Amniotic stem cell (primary cell): ENCODE data around the gene CCDC178.
"Not testable (repeated sequence)": the region's sequence is repeated elsewhere in the genome, so short reads cannot be mapped to it uniquely, and the experiment has no call there.

ENCODE experiments used
- DNase-seq: peaks from one replicate; lab custom pipeline; 2025; lab: John Stamatoyannopoulos, UW

CCDC178 gene

GRCh38 chr18:33440060-33441043 lies at the start of gene CCDC178:
CCDC178 (minus strand) TSS chr18:33440721; CDS start chr18:33412088, 28,633 bp downstream.
- peak; percentile 47 for DNase-seq

GRCh38 chr18:33483908-33484307 lies 43.4 kb upstream of the CCDC178 start:
- DNase-seq = no peak

GRCh38 chr18:33472509-33472908 lies 32.0 kb upstream of the CCDC178 start:
- no peak for DNase-seq

GRCh38 chr18:33470216-33470615 lies 29.7 kb upstream of the CCDC178 start:
- no peak for DNase-seq

GRCh38 chr18:33469699-33470098 lies 29.2 kb upstream of the CCDC178 start:
- DNase-seq = no peak

- no peak for DNase-seq
Observed at GRCh38 chr18:33467531-33467930, 27.0 kb upstream of the CCDC178 start.

- DNase-seq = no peak
Observed at GRCh38 chr18:33466822-33467221, 26.3 kb upstream of the CCDC178 start.

GRCh38 chr18:33460681-33461080 lies 20.2 kb upstream of the CCDC178 start:
- no peak for DNase-seq

GRCh38 chr18:33459612-33460011 lies 19.1 kb upstream of the CCDC178 start:
- DNase-seq = no peak

- DNase-seq = no peak
Observed at GRCh38 chr18:33446604-33447003, 6.1 kb upstream of the CCDC178 start.

GRCh38 chr18:33444709-33445108 lies 4.2 kb upstream of the CCDC178 start:
- DNase-seq = no peak

- DNase-seq = no peak
Observed at GRCh38 chr18:33432857-33433256, 7.7 kb downstream of the CCDC178 start.

- DNase-seq = no peak
Observed at GRCh38 chr18:33427549-33427948, 13.0 kb downstream of the CCDC178 start.

GRCh38 chr18:33424266-33424946 lies 16.1 kb downstream of the CCDC178 start:
- no peak for DNase-seq

GRCh38 chr18:33421225-33421624 lies 19.3 kb downstream of the CCDC178 start:
- DNase-seq = no peak

GRCh38 chr18:33404244-33404873 lies 36.2 kb downstream of the CCDC178 start:
- no peak for DNase-seq

- DNase-seq = not testable (repeated sequence)
Observed at GRCh38 chr18:33398939-33399338, 41.6 kb downstream of the CCDC178 start.

- no peak for DNase-seq
Observed at GRCh38 chr18:33375829-33376228, 64.7 kb downstream of the CCDC178 start.

- DNase-seq = no peak
Observed at GRCh38 chr18:33372442-33372841, 68.1 kb downstream of the CCDC178 start.

GRCh38 chr18:33369711-33370449 lies 70.6 kb downstream of the CCDC178 start:
- DNase-seq = no peak

GRCh38 chr18:33356735-33357134 lies 83.8 kb downstream of the CCDC178 start:
- DNase-seq = no peak

GRCh38 chr18:33355756-33356155 lies 84.8 kb downstream of the CCDC178 start:
- no peak for DNase-seq
